H1 (cell line): ENCODE results near the gene GRID1.

Experiments used
- ATF2 ChIP-seq: IDR thresholded peaks from 2 replicates; pipeline ENCODE4 v1.6.1; 2012; ENCODE audit warnings: low read length, inconsistent platforms
- CBX5 ChIP-seq: fragments of 300-800, 300-1000 bp; sonication (generic); IDR thresholded peaks from 2 replicates; pipeline ENCODE4 v1.7.1; 2016; ENCODE audit warnings: antibody characterized with exemption, low read length, low read depth
- CTCF ChIP-seq, 3 experiments: IDR thresholded peaks; 1 replicate in 2 of 3; 2 replicates in 1 of 3; pipeline versions ENCODE4 v1.5.1 to v1.6.1; 2011; ENCODE audit warnings: low read length in 3 of 3, mild to moderate bottlenecking in 3 of 3, inconsistent platforms in 2 of 3, low read depth in 1 of 3, moderate library complexity in 1 of 3; ENCODE audit not compliant: insufficient read depth in 1 of 3; ENCODE audit errors: control extremely low read depth in 1 of 3
- EP300 ChIP-seq, 2 experiments: IDR thresholded peaks; 1 replicate in 1 of 2; 2 replicates in 1 of 2; pipeline ENCODE4 v1.6.1; 2011 to 2012; ENCODE audit warnings: low read depth in 2 of 2, low read length in 2 of 2, mild to moderate bottlenecking in 2 of 2, borderline replicate concordance in 1 of 2, inconsistent platforms in 1 of 2, moderate library complexity in 1 of 2
- JUND ChIP-seq: IDR thresholded peaks from 2 replicates; pipeline ENCODE4 v1.6.1; 2011; ENCODE audit warnings: mild to moderate bottlenecking, improper control_type of control experiment, low read length
- KDM4A ChIP-seq: IDR thresholded peaks from one replicate; pipeline ENCODE4 v1.7.1; 2012; ENCODE audit warnings: low read depth, mild to moderate bottlenecking, moderate library complexity, low read length, inconsistent platforms; ENCODE audit not compliant: severe bottlenecking
- POLR2A ChIP-seq, 2 experiments: IDR thresholded peaks; 1 replicate in 1 of 2; 2 replicates in 1 of 2; pipeline ENCODE4 v1.6.1; 2011; ENCODE audit warnings: low read depth in 2 of 2, low read length in 2 of 2, mild to moderate bottlenecking in 2 of 2; ENCODE audit errors: control extremely low read depth in 1 of 2
- RBBP5 ChIP-seq: IDR thresholded peaks from 2 replicates; pipeline ENCODE4 v1.7.1; 2012; ENCODE audit warnings: low read depth, mild to moderate bottlenecking, inconsistent platforms, low read length, moderate library complexity, borderline replicate concordance
- SAP30 ChIP-seq: fragments of 300-600 bp; sonication (generic); IDR thresholded peaks from 2 replicates; pipeline ENCODE4 v1.7.1; 2012; ENCODE audit warnings: low read length, moderate library complexity, mild to moderate bottlenecking, inconsistent platforms; ENCODE audit not compliant: insufficient read depth, insufficient replicate concordance
- ZNF274 ChIP-seq: IDR thresholded peaks from 2 replicates; pipeline ENCODE4 v1.7.0; 2012; ENCODE audit warnings: low read length, borderline replicate concordance; ENCODE audit errors: extremely low read depth

GRCh38 chr10:86333826-86334487, 32.6 kb downstream of the GRID1 start:
- TF ChIP-seq CTCF (IDR thresholded peaks at IDR 0.05; ENCODE audit: control extremely low read depth in 1 of 3, insufficient read depth in 1 of 3, low read depth in 1 of 3, low read length in 3 of 3): no peak
- no peak for TF ChIP-seq JUND
- TF ChIP-seq CBX5: no peak
- no peak for TF ChIP-seq ATF2
- no peak for TF ChIP-seq EP300 (IDR thresholded peaks at IDR 0.05; ENCODE audit: borderline replicate concordance in 1 of 2, low read depth in 2 of 2, low read length in 2 of 2)
- no peak for TF ChIP-seq KDM4A
- no peak for TF ChIP-seq POLR2A (IDR thresholded peaks at IDR 0.05; ENCODE audit: control extremely low read depth in 1 of 2, low read depth in 2 of 2, low read length in 2 of 2)
- no peak for TF ChIP-seq SAP30
- no peak for TF ChIP-seq ZNF274
- no peak for TF ChIP-seq RBBP5
